NT2/D1 (cell line): Measurements from ENCODE around the gene IFNA14.

Experiments used
- SUZ12 ChIP-seq: IDR thresholded peaks from 2 replicates; pipeline ENCODE4 v1.6.1; 2011; ENCODE audit not compliant: insufficient read length, insufficient read depth; ENCODE audit errors: extremely low read depth
- YY1 ChIP-seq: IDR thresholded peaks from 2 replicates; pipeline ENCODE4 v1.6.1; 2011; ENCODE audit not compliant: insufficient read length, insufficient read depth

GRCh38 chr9:21234153-21234687 is 5.6 kb downstream of the IFNA14 start:
- TF ChIP-seq SUZ12 (no peak), YY1 (no peak)
